IPS-20b (cell line): Measurements from ENCODE around the gene TPP1.

Experiments
- H3K27ac ChIP-seq: one replicate; pipeline ENCODE4 v1.5.1; 2013; ENCODE audit warnings: low read length
- H3K27me3 ChIP-seq: 2 replicates; pipeline ENCODE4 v1.6.1; 2013; ENCODE audit warnings: mild to moderate bottlenecking, low read length, inconsistent platforms; ENCODE audit not compliant: insufficient read depth
- H3K36me3 ChIP-seq: 2 replicates; pipeline ENCODE4 v1.6.1; 2013; ENCODE audit warnings: low read depth, mild to moderate bottlenecking, inconsistent platforms, low read length, moderate library complexity; ENCODE audit not compliant: insufficient read depth
- H3K4me1 ChIP-seq: 2 replicates; pipeline ENCODE4 v1.6.1; 2013; ENCODE audit warnings: mild to moderate bottlenecking, control low read depth, inconsistent platforms, low read length, moderate library complexity; ENCODE audit not compliant: insufficient read depth
- H3K4me3 ChIP-seq: 2 replicates; pipeline ENCODE4 v1.5.1; 2013; ENCODE audit warnings: mild to moderate bottlenecking, low read length, inconsistent platforms
- H3K9ac ChIP-seq: 2 replicates; pipeline ENCODE4 v1.6.1; 2013; ENCODE audit warnings: low read depth, mild to moderate bottlenecking, inconsistent platforms, low read length, moderate library complexity
- H3K9me3 ChIP-seq: 2 replicates; pipeline ENCODE4 v1.6.1; 2013; ENCODE audit warnings: mild to moderate bottlenecking, low read depth, low read length, inconsistent platforms; ENCODE audit not compliant: insufficient read depth

TPP1 gene

DNA sequence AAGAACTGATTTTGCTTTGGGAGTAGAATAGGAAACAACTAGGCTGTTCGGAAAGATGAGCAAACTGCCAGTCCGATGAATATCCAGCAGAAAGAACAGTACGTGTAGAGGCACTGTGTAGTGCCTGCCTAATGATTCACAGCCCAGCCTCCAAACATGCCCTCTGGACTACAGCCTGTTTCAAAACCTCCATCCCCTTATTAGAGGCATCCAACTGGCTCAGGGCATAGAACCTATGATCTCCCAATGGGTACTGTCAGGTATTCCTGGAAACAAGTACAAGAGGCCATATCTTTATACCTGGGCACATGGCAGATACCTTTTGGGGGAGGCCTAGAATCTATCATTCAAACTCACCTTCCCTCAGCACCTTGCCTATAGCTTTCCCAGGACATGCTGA, 20.7 kb downstream of the TPP1 start:
- no peak overlapping the region for H3K9ac ChIP-seq
- H3K27ac ChIP-seq: no peak overlapping the region
- H3K4me3 ChIP-seq: no peak overlapping the region
- peaks cover 59% of the 10 kb centered on the region for H3K36me3 ChIP-seq
- H3K4me1 ChIP-seq: peaks cover 6% of the 10 kb centered on the region; the same call in 1 of the 2 replicates
- H3K9me3 ChIP-seq: no peaks in the 10 kb centered on the region
- no peaks in the 10 kb centered on the region for H3K27me3 ChIP-seq

DNA sequence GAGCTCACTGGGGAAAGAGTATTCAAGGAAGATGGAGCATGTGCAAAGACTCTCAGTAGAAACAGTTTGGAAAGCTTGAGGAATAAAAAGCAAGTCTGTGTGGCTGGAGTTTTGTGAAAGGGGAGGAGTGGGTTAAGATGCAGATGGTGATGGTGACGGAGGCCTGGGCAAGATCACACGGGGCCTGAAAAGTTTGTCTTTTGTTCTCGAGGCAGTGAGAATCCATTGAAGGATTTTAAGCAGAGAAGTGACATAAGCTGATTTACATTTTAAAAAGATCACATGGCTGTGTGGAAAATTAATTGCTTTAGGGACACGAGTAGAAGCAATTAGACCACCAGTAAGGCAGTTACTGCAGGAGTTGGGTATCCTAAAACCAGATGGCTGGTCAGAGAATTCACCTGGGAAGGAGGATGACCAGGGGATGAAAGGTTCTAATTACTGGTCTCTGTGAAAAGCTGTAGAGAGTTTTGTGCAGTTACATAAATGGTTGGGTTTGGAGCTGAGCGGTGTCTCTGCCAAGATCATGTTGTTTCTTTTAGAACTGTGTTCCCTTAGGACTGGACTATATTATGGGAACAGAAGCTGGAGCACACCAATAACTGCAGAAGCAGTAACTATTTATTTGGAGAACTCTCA, 22.9 kb downstream of the TPP1 start:
- Histone ChIP-seq H3K36me3 (peaks cover 54% of the 10 kb centered on the region), H3K9me3 (no peaks in the 10 kb centered on the region), H3K27me3 (no peaks in the 10 kb centered on the region), H3K4me1 (no peaks in the 10 kb centered on the region), H3K27ac (no peak overlapping the region), H3K9ac (no peak overlapping the region), H3K4me3 (no peak overlapping the region)

DNA sequence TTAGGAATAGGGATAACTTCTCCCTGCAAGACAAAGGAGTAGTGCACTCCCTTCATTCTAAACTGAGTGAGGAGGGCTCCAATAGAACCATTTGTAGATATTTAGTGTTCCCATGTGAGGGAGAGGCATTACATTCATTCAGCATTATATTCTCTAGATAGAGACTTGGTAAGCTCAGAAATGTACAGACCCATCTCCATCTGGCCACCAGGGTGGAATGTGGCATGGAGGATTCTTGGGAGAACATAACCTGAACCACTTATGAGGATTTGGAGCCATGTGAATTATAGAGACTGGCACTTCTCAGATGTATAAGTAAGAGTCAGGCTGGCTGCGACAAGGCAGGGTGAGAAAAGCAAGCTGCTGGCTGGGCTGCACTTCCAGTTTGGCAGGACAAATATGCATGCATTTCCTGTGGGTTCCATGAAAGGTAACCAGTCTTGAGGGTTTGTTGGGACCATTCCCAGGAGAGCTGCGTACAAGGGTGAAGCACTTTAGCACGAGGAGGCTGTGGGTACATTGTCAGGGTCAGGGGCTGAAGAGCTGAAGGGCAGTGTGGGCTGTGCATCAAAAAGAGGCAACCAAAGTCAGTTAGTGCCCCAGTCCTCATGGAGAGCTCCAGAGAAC, 25.0 kb downstream of the TPP1 start:
- no peak overlapping the region for H3K27ac ChIP-seq
- no peaks in the 10 kb centered on the region for H3K27me3 ChIP-seq
- H3K4me1 ChIP-seq: no peaks in the 10 kb centered on the region
- no peak overlapping the region for H3K4me3 ChIP-seq
- H3K9ac ChIP-seq: no peak overlapping the region
- peaks cover 33% of the 10 kb centered on the region for H3K36me3 ChIP-seq
- H3K9me3 ChIP-seq: no peaks in the 10 kb centered on the region

DNA sequence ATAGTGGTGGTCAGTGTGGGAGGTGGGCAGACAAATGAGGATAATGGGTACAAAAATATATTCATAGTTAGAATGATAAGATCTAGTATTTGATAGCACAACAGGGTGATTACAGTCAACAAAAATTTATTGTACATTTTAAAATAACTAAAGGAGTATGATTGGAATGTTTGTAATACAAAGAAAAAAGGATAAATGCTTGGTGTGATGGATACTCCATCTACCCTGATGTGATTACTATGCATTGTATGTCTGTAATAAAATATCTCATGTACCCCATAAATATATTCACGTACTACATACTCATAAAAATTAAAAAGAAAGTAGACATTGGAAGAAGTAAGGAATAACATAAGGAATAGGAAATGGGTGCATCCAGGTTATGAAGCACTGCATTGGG, 31.2 kb downstream of the TPP1 start:
- H3K27me3 ChIP-seq: no peaks in the 10 kb centered on the region
- no peaks in the 10 kb centered on the region for H3K4me1 ChIP-seq
- no peak overlapping the region for H3K9ac ChIP-seq
- no peaks in the 10 kb centered on the region for H3K36me3 ChIP-seq
- H3K9me3 ChIP-seq: peaks cover 16% of the 10 kb centered on the region
- no peak overlapping the region for H3K27ac ChIP-seq
- no peak overlapping the region for H3K4me3 ChIP-seq

DNA sequence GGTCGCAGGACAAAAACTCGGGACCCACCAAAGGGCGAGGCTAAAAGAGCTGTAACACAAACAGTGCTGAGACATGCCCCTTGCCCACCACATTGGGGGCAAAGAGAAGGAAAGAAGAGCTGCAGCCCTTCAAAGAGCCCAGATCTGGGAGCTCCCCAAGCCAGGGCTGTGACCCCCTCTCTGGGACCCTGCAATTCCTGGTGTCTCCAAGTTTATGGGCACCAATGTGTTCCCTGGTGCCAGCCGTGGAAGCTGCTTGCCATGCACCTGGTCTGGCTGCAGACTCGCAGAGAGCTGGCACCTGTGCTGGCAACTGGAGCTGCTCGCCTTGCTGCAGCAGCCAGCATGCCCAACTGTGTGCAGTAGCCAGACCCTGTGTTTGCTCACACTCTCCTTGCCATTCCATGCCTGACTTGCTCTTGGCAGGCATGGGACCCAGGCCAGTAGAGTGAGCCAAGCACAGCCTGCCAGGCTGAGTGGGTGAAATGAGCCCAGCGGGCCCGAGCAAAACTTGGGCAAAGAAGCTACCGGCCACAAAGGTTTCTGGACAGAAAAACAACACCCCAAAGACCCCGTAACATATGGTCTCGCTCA, 31.8 kb downstream of the TPP1 start:
- Histone ChIP-seq H3K27ac (no peak overlapping the region), H3K36me3 (no peaks in the 10 kb centered on the region), H3K4me1 (no peaks in the 10 kb centered on the region), H3K9me3 (peaks cover 16% of the 10 kb centered on the region), H3K9ac (no peak overlapping the region), H3K27me3 (no peaks in the 10 kb centered on the region), H3K4me3 (no peak overlapping the region)

DNA sequence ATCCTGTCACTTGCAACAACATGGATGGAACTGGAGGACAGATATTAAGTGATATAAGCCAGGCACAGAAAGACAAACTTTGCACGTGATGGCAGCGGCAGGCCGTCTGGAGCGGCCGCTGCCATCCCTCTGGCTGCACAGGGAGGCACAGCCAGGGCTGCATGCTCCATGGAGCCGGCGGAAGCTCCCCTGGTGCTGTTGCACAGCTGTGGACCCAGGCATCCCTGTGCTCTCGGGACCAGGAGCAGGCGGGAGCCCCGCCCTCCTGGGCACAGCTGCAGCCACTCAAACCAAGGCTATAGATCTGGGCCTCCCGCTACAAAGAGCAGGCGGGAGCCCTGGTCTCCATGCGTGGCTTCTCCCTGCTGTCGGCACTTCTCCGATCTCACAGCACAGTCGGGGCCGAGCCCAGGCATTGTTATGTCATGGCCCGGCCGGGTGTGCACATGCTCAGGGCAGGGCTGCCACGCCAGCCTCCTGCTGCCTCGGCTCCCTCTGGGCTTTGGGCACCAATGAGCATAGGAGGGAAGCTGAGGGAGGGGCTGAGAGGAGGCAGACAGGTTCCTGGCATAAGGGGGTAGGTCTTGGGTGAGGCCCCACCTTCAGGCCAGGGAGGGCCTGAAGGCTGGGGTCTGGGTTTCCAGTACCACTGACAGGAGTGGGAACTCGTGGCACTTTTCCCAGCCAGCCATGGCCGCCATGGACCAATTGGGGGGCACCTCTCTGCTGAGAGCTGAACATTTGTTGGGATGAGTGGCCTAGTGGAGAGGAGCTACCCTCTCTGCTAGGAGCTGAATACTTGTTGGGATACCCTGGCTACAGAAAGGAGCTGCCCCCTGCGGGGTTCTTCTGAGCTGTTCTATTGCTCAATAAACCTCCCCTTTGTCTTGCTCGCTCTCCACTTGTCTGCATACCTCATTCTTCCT, 32.5 kb downstream of the TPP1 start:
- Histone ChIP-seq H3K4me3 (no peak overlapping the region), H3K36me3 (no peaks in the 10 kb centered on the region), H3K27ac (no peak overlapping the region), H3K4me1 (no peaks in the 10 kb centered on the region), H3K27me3 (no peaks in the 10 kb centered on the region), H3K9ac (no peak overlapping the region), H3K9me3 (peaks cover 16% of the 10 kb centered on the region)

DNA sequence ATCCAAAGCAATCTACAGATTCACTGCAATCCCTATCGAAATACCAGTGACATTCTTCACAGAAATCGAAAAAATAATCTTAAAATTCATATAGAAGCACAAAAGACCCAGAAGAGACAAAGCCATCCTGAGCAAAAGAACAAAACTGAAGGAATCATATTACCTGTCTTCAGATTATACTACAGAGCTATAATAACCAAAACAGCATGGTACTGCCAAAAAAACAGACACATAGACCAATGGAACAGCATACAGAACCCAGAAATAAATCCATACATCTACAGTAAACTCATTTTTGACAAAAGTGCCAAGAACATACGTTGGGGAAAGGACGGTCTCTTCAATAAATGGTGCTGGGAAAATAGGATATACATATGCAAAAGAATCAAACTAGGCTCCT, 34.7 kb downstream of the TPP1 start:
- H3K9ac ChIP-seq: no peak overlapping the region
- no peaks in the 10 kb centered on the region for H3K27me3 ChIP-seq
- H3K4me3 ChIP-seq: no peak overlapping the region
- peaks cover 16% of the 10 kb centered on the region for H3K9me3 ChIP-seq
- H3K4me1 ChIP-seq: no peaks in the 10 kb centered on the region
- no peak overlapping the region for H3K27ac ChIP-seq
- H3K36me3 ChIP-seq: no peaks in the 10 kb centered on the region

DNA sequence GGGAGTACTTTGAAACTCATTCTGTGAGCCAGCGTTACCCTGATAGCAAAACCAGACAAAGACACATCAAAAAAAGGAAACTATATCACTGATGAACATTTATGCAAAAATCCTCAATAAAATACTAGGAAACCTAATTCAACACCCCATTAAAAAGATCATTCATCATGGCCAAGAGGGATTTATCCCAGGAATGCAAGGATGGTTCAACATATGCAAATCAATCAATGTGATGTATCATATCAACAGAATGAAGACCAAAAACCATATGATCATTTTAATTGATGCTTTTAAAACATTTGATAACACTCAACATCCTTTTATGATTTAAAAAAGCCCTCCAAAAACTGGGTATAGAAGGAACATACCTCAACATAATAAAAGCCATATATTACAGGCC, 35.6 kb downstream of the TPP1 start:
- Histone ChIP-seq H3K27ac (no peak overlapping the region), H3K9me3 (peaks cover 16% of the 10 kb centered on the region), H3K27me3 (no peaks in the 10 kb centered on the region), H3K4me3 (no peak overlapping the region), H3K9ac (no peak overlapping the region), H3K36me3 (no peaks in the 10 kb centered on the region), H3K4me1 (no peaks in the 10 kb centered on the region)

DNA sequence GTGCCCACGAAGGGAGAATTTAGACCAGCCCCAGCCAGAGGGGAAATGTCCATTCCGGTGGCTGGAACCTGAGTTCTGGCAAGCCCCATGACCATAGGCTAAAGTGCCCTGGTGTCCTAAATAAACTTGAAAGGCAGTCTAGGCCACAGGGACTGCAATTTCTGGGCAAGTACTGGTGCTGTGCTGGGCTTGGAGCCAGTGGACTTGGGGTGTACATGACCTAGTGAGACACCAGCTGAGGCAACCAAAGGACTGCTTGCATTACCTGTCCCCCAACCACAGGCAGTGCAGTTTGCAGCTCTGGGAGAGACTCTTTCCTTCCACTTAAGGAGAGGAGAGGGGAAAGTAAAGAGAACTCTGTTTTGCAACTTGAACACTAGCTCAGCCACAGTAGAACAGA, 39.5 kb downstream of the TPP1 start:
- no peaks in the 10 kb centered on the region for H3K27me3 ChIP-seq
- peaks cover 15% of the 10 kb centered on the region for H3K9me3 ChIP-seq
- H3K9ac ChIP-seq: no peak overlapping the region
- no peak overlapping the region for H3K27ac ChIP-seq
- H3K4me1 ChIP-seq: no peaks in the 10 kb centered on the region
- H3K36me3 ChIP-seq: no peaks in the 10 kb centered on the region
- H3K4me3 ChIP-seq: no peak overlapping the region

DNA sequence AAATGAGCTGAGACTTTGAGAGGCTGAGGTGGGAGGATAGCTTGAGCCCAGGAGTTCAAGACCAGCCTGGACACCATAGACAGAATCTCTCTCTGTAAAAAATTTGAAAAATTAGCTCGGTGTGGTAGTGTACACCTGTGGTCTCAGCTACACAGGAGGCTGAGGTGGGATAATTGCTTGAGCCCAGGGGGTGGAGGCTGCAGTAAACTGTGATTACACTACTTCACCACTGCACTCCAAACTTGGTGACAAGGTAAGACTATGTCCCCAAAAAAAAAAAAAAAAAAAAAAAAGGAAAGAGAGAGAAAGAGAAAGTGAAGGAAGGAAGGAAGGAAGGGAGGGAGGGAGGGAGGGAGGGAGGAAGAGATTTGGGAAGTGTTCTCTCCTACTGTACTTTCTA, 41.1 kb downstream of the TPP1 start:
- Histone ChIP-seq H3K9me3 (0 out of 2 replicates have a peak, but pooled peaks cover under 1% of the 10 kb centered on the region), H3K9ac (no peak overlapping the region), H3K27me3 (no peaks in the 10 kb centered on the region), H3K36me3 (no peaks in the 10 kb centered on the region), H3K27ac (no peak overlapping the region), H3K4me1 (no peaks in the 10 kb centered on the region), H3K4me3 (no peak overlapping the region)

DNA sequence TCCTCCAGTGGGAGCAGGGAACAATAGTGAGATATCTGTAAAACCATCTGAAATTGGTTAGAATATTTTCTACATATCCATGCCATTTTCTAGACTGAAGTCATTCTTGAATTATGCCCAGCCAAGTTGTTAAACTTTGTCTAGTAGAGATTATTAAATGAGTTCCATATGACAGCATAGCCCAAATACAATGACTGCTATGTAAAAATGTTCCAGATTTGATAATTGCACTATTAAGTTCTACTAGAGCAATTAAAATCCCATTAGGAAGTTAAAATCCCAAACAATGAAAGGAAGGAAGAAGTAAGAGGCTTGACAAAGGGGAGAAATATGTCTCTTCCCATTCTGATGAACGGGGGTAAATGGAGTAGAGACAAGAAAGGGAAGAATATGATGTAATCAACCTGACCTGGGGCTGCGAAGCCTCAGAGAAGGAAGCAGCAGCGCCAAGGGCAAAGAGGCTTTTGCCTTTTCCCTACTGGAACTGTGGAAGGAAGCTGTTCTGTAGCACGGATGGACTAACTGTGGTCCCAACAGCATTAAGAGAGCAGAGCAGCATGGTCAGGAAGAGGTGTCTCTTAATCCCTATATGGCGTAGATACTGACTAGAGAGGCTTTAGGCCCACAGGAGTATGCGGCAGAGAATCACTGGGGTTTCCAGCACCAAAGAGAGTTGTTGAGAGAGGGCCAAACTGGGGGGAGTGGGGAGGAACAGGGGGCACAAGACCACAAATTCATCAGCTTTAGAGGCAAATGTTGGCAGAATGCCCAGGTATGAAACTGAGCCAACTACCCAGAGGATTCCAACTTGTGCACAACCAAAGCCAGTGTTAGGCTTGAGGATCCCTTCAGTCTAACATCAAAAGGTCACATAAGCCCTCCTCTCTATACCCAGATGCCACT, 42.5 kb downstream of the TPP1 start:
- Histone ChIP-seq H3K4me1 (no peaks in the 10 kb centered on the region), H3K9ac (no peak overlapping the region), H3K4me3 (no peak overlapping the region), H3K9me3 (no peaks in the 10 kb centered on the region), H3K36me3 (no peaks in the 10 kb centered on the region), H3K27me3 (no peaks in the 10 kb centered on the region), H3K27ac (no peak overlapping the region)
